C4-2B (cell line): ENCODE data around the gene SH3RF3.

Experiments used
- H3K27ac ChIP-seq: fragments of 450-650 bp; 2 replicates; pipeline ENCODE4 v1.5.1; 2017
- CTCF ChIP-seq: fragments of 450-650 bp; conservative IDR thresholded peaks from 2 replicates; pipeline ENCODE4 v1.5.1; 2017; ENCODE audit warnings: mild to moderate bottlenecking
- ZFX ChIP-seq: fragments of 450-650 bp; IDR thresholded peaks from 2 replicates; pipeline ENCODE4 v1.6.1; 2017

The SH3RF3 gene

GRCh38 chr2:109379507-109379906, 250.5 kb downstream of the SH3RF3 start:
- H3K27ac ChIP-seq, result no peak overlapping the region
- TF ChIP-seq ZFX (no peak), CTCF (no peak)

- H3K27ac ChIP-seq, result no peak overlapping the region
- TF ChIP-seq CTCF (no peak), ZFX (no peak)
Observed at GRCh38 chr2:109380502-109381326, 251.7 kb downstream of the SH3RF3 start.

- no peak overlapping the region for H3K27ac ChIP-seq
- TF ChIP-seq ZFX (no peak), CTCF (no peak)
Observed at GRCh38 chr2:109381327-109381820, 252.4 kb downstream of the SH3RF3 start.

GRCh38 chr2:109382226-109382895, 253.4 kb downstream of the SH3RF3 start:
- TF ChIP-seq ZFX (no peak), CTCF (no peak)

GRCh38 chr2:109382951-109383350, 253.9 kb downstream of the SH3RF3 start:
- peak overlapping the region; percentile 13 for H3K27ac ChIP-seq
- TF ChIP-seq CTCF, result no peak
- no peak for TF ChIP-seq ZFX

More at GRCh38 chr2:109382226-109382895, 253.4 kb downstream of the SH3RF3 start:
- peak overlapping the region; percentile 13 for H3K27ac ChIP-seq

- H3K27ac ChIP-seq, result peak overlapping the region; percentile 13; the same call in 1 of the 2 replicates
- TF ChIP-seq ZFX (no peak), CTCF (no peak)
Observed at GRCh38 chr2:109383505-109384307, 254.7 kb downstream of the SH3RF3 start.
